Measurements from ENCODE around the gene CAB39.

Gene CAB39

GRCh38 chr2:230827774-230828271 is 115.2 kb downstream of the CAB39 start:
- no peak for DNase-seq (ENCODE audit: low read depth, low spot score)
- H3K4me3 ChIP-seq (ENCODE audit: low read length), result no peak overlapping the region

- no peak overlapping the region for H3K4me3 ChIP-seq (ENCODE audit: low read length)
- no peak for DNase-seq (ENCODE audit: low read depth, low spot score)
Observed at GRCh38 chr2:230828272-230828961, 115.8 kb downstream of the CAB39 start.

- no peak overlapping the region for H3K4me3 ChIP-seq (ENCODE audit: low read length)
- DNase-seq (ENCODE audit: low read depth, low spot score), result no peak
Observed at GRCh38 chr2:230829293-230829692, 116.7 kb downstream of the CAB39 start.

- H3K4me3 ChIP-seq (ENCODE audit: low read length), result no peak overlapping the region
- DNase-seq (ENCODE audit: low read depth, low spot score), result no peak
Observed at GRCh38 chr2:230829959-230830358, 117.3 kb downstream of the CAB39 start.

- DNase-seq (ENCODE audit: low read depth, low spot score), result no peak
- no peak overlapping the region for H3K4me3 ChIP-seq (ENCODE audit: low read length)
Observed at GRCh38 chr2:230830428-230830827, 117.8 kb downstream of the CAB39 start.

- DNase-seq (ENCODE audit: low read depth, low spot score), result no peak
Observed at GRCh38 chr2:230840301-230840700, 127.7 kb downstream of the CAB39 start.

GRCh38 chr2:230842473-230842872 is 129.8 kb downstream of the CAB39 start:
- H3K4me3 ChIP-seq (ENCODE audit: low read length), result no peak overlapping the region
- no peak for DNase-seq (ENCODE audit: low read depth, low spot score)

More at GRCh38 chr2:230840301-230840700, 127.7 kb downstream of the CAB39 start:
- H3K4me3 ChIP-seq (ENCODE audit: low read length), result no peak overlapping the region

GRCh38 chr2:230843132-230843531 is 130.5 kb downstream of the CAB39 start:
- no peak for DNase-seq (ENCODE audit: low read depth, low spot score)

GRCh38 chr2:230846360-230846759 is 133.7 kb downstream of the CAB39 start:
- no peak for DNase-seq (ENCODE audit: low read depth, low spot score)
- no peak overlapping the region for H3K4me3 ChIP-seq (ENCODE audit: low read length)

More at GRCh38 chr2:230843132-230843531, 130.5 kb downstream of the CAB39 start:
- no peak overlapping the region for H3K4me3 ChIP-seq (ENCODE audit: low read length)

- no peak overlapping the region for H3K4me3 ChIP-seq (ENCODE audit: low read length)
- DNase-seq (ENCODE audit: low read depth, low spot score), result peak; percentile 64
Observed at GRCh38 chr2:230847883-230848388, 135.3 kb downstream of the CAB39 start.

GRCh38 chr2:230849633-230850357 is 137.2 kb downstream of the CAB39 start:
- H3K4me3 ChIP-seq (ENCODE audit: low read length), result no peak overlapping the region
- no peak for DNase-seq (ENCODE audit: low read depth, low spot score)

- H3K4me3 ChIP-seq (ENCODE audit: low read length), result no peak overlapping the region
Observed at GRCh38 chr2:230850358-230850658, 137.7 kb downstream of the CAB39 start.

GRCh38 chr2:230852113-230852512 is 139.5 kb downstream of the CAB39 start:
- no peak overlapping the region for H3K4me3 ChIP-seq (ENCODE audit: low read length)
- DNase-seq (ENCODE audit: low read depth, low spot score), result no peak

More at GRCh38 chr2:230850358-230850658, 137.7 kb downstream of the CAB39 start:
- DNase-seq (ENCODE audit: low read depth, low spot score), result no peak

- H3K4me3 ChIP-seq (ENCODE audit: low read length), result no peak overlapping the region
- DNase-seq (ENCODE audit: low read depth, low spot score), result no peak
Observed at GRCh38 chr2:230861552-230862255, 149.1 kb downstream of the CAB39 start.

- no peak for DNase-seq (ENCODE audit: low read depth, low spot score)
- H3K4me3 ChIP-seq (ENCODE audit: low read length), result no peak overlapping the region
Observed at GRCh38 chr2:230862292-230862691, 149.7 kb downstream of the CAB39 start.

- no peak overlapping the region for H3K4me3 ChIP-seq (ENCODE audit: low read length)
- no peak for DNase-seq (ENCODE audit: low read depth, low spot score)
Observed at GRCh38 chr2:230863031-230863430, 150.4 kb downstream of the CAB39 start.

GRCh38 chr2:230863442-230864121 is 150.9 kb downstream of the CAB39 start:
- no peak overlapping the region for H3K4me3 ChIP-seq (ENCODE audit: low read length)
- no peak for DNase-seq (ENCODE audit: low read depth, low spot score)

- DNase-seq (ENCODE audit: low read depth, low spot score), result no peak
- H3K4me3 ChIP-seq (ENCODE audit: low read length), result peak overlapping the region; percentile 76
Observed at GRCh38 chr2:230864122-230864604, 151.5 kb downstream of the CAB39 start.

Measured in Jurkat, Clone E6-1 (cell line).